ENCODE measurements around the gene MTRF1. TPM values are rescaled to one million over a fixed set of nuclear protein-coding genes. Genes with fewer than 3 reads are reported as not detected.

MTRF1 gene
- total RNA-seq, 4 donors from 2014 or later: 10.7 to 29.6 (median 21.4) TPM

- H3K9me3 ChIP-seq: no peaks in the 10 kb centered on the region
- TF ChIP-seq, protein P1, sequence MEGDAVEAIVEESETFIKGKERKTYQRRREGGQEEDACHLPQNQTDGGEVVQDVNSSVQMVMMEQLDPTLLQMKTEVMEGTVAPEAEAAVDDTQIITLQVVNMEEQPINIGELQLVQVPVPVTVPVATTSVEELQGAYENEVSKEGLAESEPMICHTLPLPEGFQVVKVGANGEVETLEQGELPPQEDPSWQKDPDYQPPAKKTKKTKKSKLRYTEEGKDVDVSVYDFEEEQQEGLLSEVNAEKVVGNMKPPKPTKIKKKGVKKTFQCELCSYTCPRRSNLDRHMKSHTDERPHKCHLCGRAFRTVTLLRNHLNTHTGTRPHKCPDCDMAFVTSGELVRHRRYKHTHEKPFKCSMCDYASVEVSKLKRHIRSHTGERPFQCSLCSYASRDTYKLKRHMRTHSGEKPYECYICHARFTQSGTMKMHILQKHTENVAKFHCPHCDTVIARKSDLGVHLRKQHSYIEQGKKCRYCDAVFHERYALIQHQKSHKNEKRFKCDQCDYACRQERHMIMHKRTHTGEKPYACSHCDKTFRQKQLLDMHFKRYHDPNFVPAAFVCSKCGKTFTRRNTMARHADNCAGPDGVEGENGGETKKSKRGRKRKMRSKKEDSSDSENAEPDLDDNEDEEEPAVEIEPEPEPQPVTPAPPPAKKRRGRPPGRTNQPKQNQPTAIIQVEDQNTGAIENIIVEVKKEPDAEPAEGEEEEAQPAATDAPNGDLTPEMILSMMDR (IDR thresholded peaks at IDR 0.05): no peak
- TF ChIP-seq POLR2A (IDR thresholded peaks at IDR 0.05): no peak
- H3K4me1 ChIP-seq: no peaks in the 10 kb centered on the region
- H3K27ac ChIP-seq: no peak overlapping the region
- H3K4me3 ChIP-seq: no peak overlapping the region
- H3K36me3 ChIP-seq: no peaks in the 10 kb centered on the region
- H3K27me3 ChIP-seq: no peaks in the 10 kb centered on the region
- no peak for DNase-seq
Observed at GRCh38 chr13:41220401-41220800, 43.0 kb downstream of the MTRF1 start.

- TF ChIP-seq, protein P1 (IDR thresholded peaks at IDR 0.05): no peak
- TF ChIP-seq POLR2A (IDR thresholded peaks at IDR 0.05): no peak
- H3K27me3 ChIP-seq: no peaks in the 10 kb centered on the region
- no peaks in the 10 kb centered on the region for H3K36me3 ChIP-seq
- H3K27ac ChIP-seq: no peak overlapping the region
- H3K4me3 ChIP-seq: no peak overlapping the region
- no peaks in the 10 kb centered on the region for H3K4me1 ChIP-seq
- H3K9me3 ChIP-seq: peaks cover 0 to under 1% (median 0%) of the 10 kb centered on the region in 4 donors
- DNase-seq: no peak
Observed at GRCh38 chr13:41216160-41216559, 47.2 kb downstream of the MTRF1 start.

- TF ChIP-seq, protein P1 (IDR thresholded peaks at IDR 0.05): no peak
- TF ChIP-seq POLR2A (IDR thresholded peaks at IDR 0.05): no peak
- no peak for DNase-seq
- Histone ChIP-seq H3K4me1 (no peaks in the 10 kb centered on the region), H3K27ac (no peak overlapping the region), H3K9me3 (peaks cover 0 to 5% (median 0%) of the 10 kb centered on the region in 4 donors), H3K27me3 (no peaks in the 10 kb centered on the region), H3K36me3 (no peaks in the 10 kb centered on the region), H3K4me3 (no peak overlapping the region)
Observed at GRCh38 chr13:41213919-41214318, 49.5 kb downstream of the MTRF1 start.

DNA sequence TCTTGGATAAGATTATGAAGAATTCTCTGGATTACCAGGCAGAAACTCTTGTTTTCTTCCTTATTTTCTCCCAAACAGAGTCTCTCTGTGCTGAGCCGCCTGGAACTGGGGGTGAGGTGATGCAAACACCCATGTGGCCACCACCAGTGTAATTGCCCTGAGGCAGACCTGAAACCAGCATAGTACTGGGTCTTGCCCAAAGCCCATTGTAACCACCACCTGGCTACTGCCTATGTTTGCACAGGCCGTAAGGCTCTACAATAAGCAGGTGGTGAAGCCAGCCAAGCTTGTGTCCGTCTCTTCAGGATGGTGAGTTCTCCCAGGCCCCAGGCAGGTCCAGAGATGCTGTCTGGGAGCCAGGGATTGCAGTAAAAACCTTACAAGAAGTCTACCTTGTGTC is 50.1 kb downstream of the MTRF1 start:
- TF ChIP-seq, protein P1 (IDR thresholded peaks at IDR 0.05): no peak
- TF ChIP-seq POLR2A (IDR thresholded peaks at IDR 0.05): no peak

GRCh38 chr13:41212881-41213280 is 50.5 kb downstream of the MTRF1 start:
- no peak for TF ChIP-seq POLR2A (IDR thresholded peaks at IDR 0.05)
- TF ChIP-seq, protein P1 (IDR thresholded peaks at IDR 0.05): no peak
- Histone ChIP-seq H3K27ac (no peak overlapping the region), H3K9me3 (peaks cover 0 to 5% (median 0%) of the 10 kb centered on the region in 4 donors), H3K36me3 (no peaks in the 10 kb centered on the region), H3K4me1 (no peaks in the 10 kb centered on the region), H3K4me3 (no peak overlapping the region), H3K27me3 (no peaks in the 10 kb centered on the region)
- DNase-seq: no peak

More for the DNA sequence above, 50.1 kb downstream of the MTRF1 start:
- H3K27ac ChIP-seq: no peak overlapping the region
- H3K9me3 ChIP-seq: peaks cover 0 to 5% (median 0%) of the 10 kb centered on the region in 4 donors
- no peaks in the 10 kb centered on the region for H3K4me1 ChIP-seq
- H3K4me3 ChIP-seq: no peak overlapping the region
- no peaks in the 10 kb centered on the region for H3K27me3 ChIP-seq
- no peaks in the 10 kb centered on the region for H3K36me3 ChIP-seq
- DNase-seq: no peak

GRCh38 chr13:41211062-41211461 is 52.3 kb downstream of the MTRF1 start:
- peaks cover 0 to 5% (median 0%) of the 10 kb centered on the region in 4 donors for H3K9me3 ChIP-seq
- no peaks in the 10 kb centered on the region for H3K27me3 ChIP-seq
- no peaks in the 10 kb centered on the region for H3K4me1 ChIP-seq
- H3K36me3 ChIP-seq: no peaks in the 10 kb centered on the region
- DNase-seq: no peak
- no peak overlapping the region for H3K4me3 ChIP-seq
- H3K27ac ChIP-seq: no peak overlapping the region
- TF ChIP-seq, protein P1 (IDR thresholded peaks at IDR 0.05): no peak
- TF ChIP-seq POLR2A (IDR thresholded peaks at IDR 0.05): no peak
